Kidney (tissue), 14 donors: ENCODE results near the gene GJD3. TPM values are rescaled to one million over a fixed set of nuclear protein-coding genes. Genes with fewer than 3 reads are reported as not detected.
A peak's percentile ranks its signal among the peaks of the same experiment; 100 is the strongest.

Source experiments
- DNase-seq, 5 donors: peaks; one replicate each; pipeline ENCODE4 v3.0.0-alpha.2; 2013 to 2020
- FAIRE-seq: peaks from 2 replicates; lab custom pipeline; 2012; peaks lifted over from hg19 to GRCh38; lab: Jason Lieb, UNC
- H3K27ac ChIP-seq, 2 donors: one replicate each; pipeline ENCODE4 v1.7.0; 2013; ENCODE audit warnings: low read depth in 2 of 2, low read length in 2 of 2, inconsistent platforms in 1 of 2
- H3K27me3 ChIP-seq: one replicate; pipeline ENCODE4 v1.7.1; 2013; ENCODE audit warnings: low read length, inconsistent platforms; ENCODE audit not compliant: control insufficient read depth, insufficient read depth
- H3K36me3 ChIP-seq, 3 donors: one replicate each; pipeline versions ENCODE4 v1.7.0 to v1.7.1; 2013; ENCODE audit warnings: low read length in 3 of 3, control low read depth in 1 of 3, inconsistent platforms in 1 of 3; ENCODE audit not compliant: insufficient read depth in 3 of 3, control insufficient read depth in 2 of 3
- H3K4me1 ChIP-seq, 3 donors: one replicate each; pipeline versions ENCODE4 v1.7.0 to v1.7.1; 2013; ENCODE audit warnings: low read length in 3 of 3, inconsistent platforms in 1 of 3, low read depth in 1 of 3; ENCODE audit not compliant: control insufficient read depth in 2 of 3, insufficient read depth in 2 of 3
- H3K4me3 ChIP-seq, 3 donors: one replicate each; pipeline versions ENCODE4 v1.7.0 to v1.8.1; 2013; ENCODE audit warnings: low read length in 3 of 3, control low read depth in 1 of 3, inconsistent platforms in 1 of 3
- H3K9ac ChIP-seq, 3 donors: one replicate each; pipeline versions ENCODE4 v1.7.0 to v1.7.1; 2013; ENCODE audit warnings: low read length in 3 of 3, control low read depth in 1 of 3, inconsistent platforms in 1 of 3
- H3K9me3 ChIP-seq, 3 donors: one replicate each; pipeline versions ENCODE4 v1.7.0 to v1.7.1; 2013; ENCODE audit warnings: low read length in 3 of 3, control low read depth in 1 of 3, inconsistent platforms in 1 of 3; ENCODE audit not compliant: control insufficient read depth in 2 of 3, insufficient read depth in 1 of 3
- CTCF ChIP-seq: IDR thresholded peaks from 3 replicates; pipeline ENCODE4 v1.5.1; 2012; ENCODE audit warnings: mild to moderate bottlenecking, moderate library complexity, borderline replicate concordance; ENCODE audit not compliant: insufficient read depth; ENCODE audit errors: extremely low read depth
- intact Hi-C: fragments of 100-400 bp; cut with DNase I; formaldehyde crosslinking; loops from one replicate; pipeline ENCODE4 v1.11.1; 2022
- polyA plus RNA-seq: library from polyadenylated mRNA; stranded (reverse); fragments of 350-450 nt; fragmentation: Illumina TruSeq; extraction: RNeasy Lipid Tissue Mini Kit (QIAGEN cat#74804); gene quantifications from one replicate; pipeline ENCODE4 v1.2.3, GENCODE V29; 2014; ENCODE audit warnings: low read depth, low replicate concordance; ENCODE audit not compliant: insufficient read depth
- total RNA-seq: library from RNA; stranded (reverse); fragmentation: NEBNext Ultra II Directional; extraction: Animal tissue kit (Norgen Biotek cat#: 25700); gene quantifications from one replicate; pipeline ENCODE4 v1.2.1, GENCODE V29; 2021
- donor health status: control.
- donor health status: control.
- donor health status: control.
- donor health status: control.
- donor health status: control.
- donor health status: DM: yes; HTN: yes; CAD: no.
- donor health status: Normal renal cell carcinoma (clear cell type).

The GJD3 gene
- total and polyA plus RNA-seq, 2 donors from 2014 or later: 2.6 TPM; not detected in 1

GRCh38 chr17:40325156-40326013, 39.2 kb downstream of the GJD3 start:
- FAIRE-seq (no peak), DNase-seq (peak in 2 of 5 donors; percentile 40 to 48)
- no peaks in the 10 kb centered on the region for H3K27me3 ChIP-seq
- H3K4me3 ChIP-seq: no peak overlapping the region
- intact Hi-C loops: no loop called here
- no peak for TF ChIP-seq CTCF
- peak overlapping the region; percentile 52 to 60 for H3K27ac ChIP-seq
- peak overlapping the region in 1 of 3 donors; percentile 62 for H3K9ac ChIP-seq
- no peaks in the 10 kb centered on the region for H3K9me3 ChIP-seq
- peaks cover 0 to 88% (median 73%) of the 10 kb centered on the region in 3 donors for H3K4me1 ChIP-seq
- no peaks in the 10 kb centered on the region for H3K36me3 ChIP-seq

- H3K27me3 ChIP-seq: no peaks in the 10 kb centered on the region
- no peak for FAIRE-seq
- no peaks in the 10 kb centered on the region for H3K36me3 ChIP-seq
- H3K27ac ChIP-seq: peak overlapping the region; percentile 94 to 95
- intact Hi-C loops: no loop called here
- peak overlapping the region in 2 of 3 donors; percentile 32 to 79 for H3K4me3 ChIP-seq
- H3K4me1 ChIP-seq: peaks cover 0 to 80% (median 78%) of the 10 kb centered on the region in 3 donors
- TF ChIP-seq CTCF: no peak
- peak in 2 of 5 donors; percentile 56 to 87 for DNase-seq
- H3K9ac ChIP-seq: peak overlapping the region in 1 of 3 donors; percentile 56
- no peaks in the 10 kb centered on the region for H3K9me3 ChIP-seq
Measured at GRCh38 chr17:40323391-40324381, 40.9 kb downstream of the GJD3 start.

- peak; percentile 83 to 94 (median 89) for DNase-seq
Measured at GRCh38 chr17:40322358-40323315, 41.9 kb downstream of the GJD3 start.

More at GRCh38 chr17:40322358-40323315, 41.9 kb downstream of the GJD3 start:
- Histone ChIP-seq H3K4me3 (peak overlapping the region; percentile 21 to 79 (median 39)), H3K4me1 (peaks cover 0 to 76% (median 72%) of the 10 kb centered on the region in 3 donors), H3K27ac (peak overlapping the region; percentile 94 to 95), H3K9me3 (no peaks in the 10 kb centered on the region), H3K36me3 (no peaks in the 10 kb centered on the region), H3K27me3 (no peaks in the 10 kb centered on the region), H3K9ac (peak overlapping the region in 2 of 3 donors; percentile 20 to 73)
- intact Hi-C loops: no loop called here
- FAIRE-seq: no peak
- TF ChIP-seq CTCF: no peak
